IPS DF 6.9 (cell line): Measurements from ENCODE around the gene KCNJ4.
"Not testable (repeated sequence)": the region's sequence is repeated elsewhere in the genome, so short reads cannot be mapped to it uniquely, and the experiment has no call there.

Experiments used
- DNase-seq: peaks from one replicate; pipeline ENCODE4 v3.0.0-alpha.2; 2013; ENCODE audit warnings: low read depth, low spot score
- H3K27ac ChIP-seq: one replicate; pipeline ENCODE4 v1.5.1; 2013; ENCODE audit warnings: low read length, control low read depth
- H3K27me3 ChIP-seq: 2 replicates; pipeline ENCODE4 v1.6.1; 2013; ENCODE audit warnings: mild to moderate bottlenecking, low read length; ENCODE audit not compliant: control insufficient read depth, insufficient read depth
- H3K36me3 ChIP-seq: 2 replicates; pipeline ENCODE4 v1.6.1; 2013; ENCODE audit warnings: low read length; ENCODE audit not compliant: control insufficient read depth, insufficient read depth
- H3K4me1 ChIP-seq: 2 replicates; pipeline ENCODE4 v1.6.1; 2013; ENCODE audit warnings: low read length; ENCODE audit not compliant: control insufficient read depth, insufficient read depth
- H3K4me3 ChIP-seq: 2 replicates; pipeline ENCODE4 v1.5.1; 2013; ENCODE audit warnings: mild to moderate bottlenecking, low read length
- H3K9me3 ChIP-seq: 2 replicates; pipeline ENCODE4 v1.6.1; 2013; ENCODE audit warnings: low read length, inconsistent platforms; ENCODE audit not compliant: control insufficient read depth, insufficient read depth
- WGBS: extraction: QIAGEN DNeasy Blood & Tissue Kit; methylation state at CpG from one replicate; pipeline ENCODE4 v1.1.7; 2013; ENCODE audit warnings: mixed read lengths, missing lambda C conversion rate; ENCODE audit not compliant: insufficient read length, insufficient coverage; 5-methylcytosine and 5-hydroxymethylcytosine counted together

Gene KCNJ4

GRCh38 chr22:38471237-38471636 lies 16.2 kb upstream of the KCNJ4 start:
- no peak for DNase-seq
- Histone ChIP-seq H3K9me3 (no peaks in the 10 kb centered on the region), H3K27ac (no peak overlapping the region), H3K27me3 (no peaks in the 10 kb centered on the region; the same call in 1 of the 2 replicates), H3K4me3 (no peak overlapping the region), H3K36me3 (no peaks in the 10 kb centered on the region), H3K4me1 (0 out of 2 replicates have a peak, but pooled peaks cover 2% of the 10 kb centered on the region)
- WGBS, result no CpG with 5 or more reads among the region's 11 CpGs

GRCh38 chr22:38470179-38470578 lies 15.2 kb upstream of the KCNJ4 start:
- not testable (repeated sequence) for DNase-seq, H3K36me3 ChIP-seq, H3K4me1 ChIP-seq, H3K27me3 ChIP-seq, H3K9me3 ChIP-seq, H3K4me3 ChIP-seq, H3K27ac ChIP-seq
- WGBS, result no CpG with 5 or more reads among the region's 10 CpGs

GRCh38 chr22:38469306-38469781 lies 14.3 kb upstream of the KCNJ4 start:
- H3K4me3 ChIP-seq, result no peak overlapping the region
- H3K27me3 ChIP-seq, result no peaks in the 10 kb centered on the region; the same call in 1 of the 2 replicates
- no peaks in the 10 kb centered on the region for H3K9me3 ChIP-seq
- WGBS, result no CpG with 5 or more reads among the region's 6 CpGs
- DNase-seq, result no peak
- no peak overlapping the region for H3K27ac ChIP-seq
- H3K36me3 ChIP-seq, result no peaks in the 10 kb centered on the region
- H3K4me1 ChIP-seq, result 0 out of 2 replicates have a peak, but pooled peaks cover 2% of the 10 kb centered on the region

- H3K4me1 ChIP-seq, result 0 out of 2 replicates have a peak, but pooled peaks cover 2% of the 10 kb centered on the region
- no CpG with 5 or more reads among the region's 28 CpGs for WGBS
- no peak for DNase-seq
- no peaks in the 10 kb centered on the region for H3K9me3 ChIP-seq
- no peak overlapping the region for H3K27ac ChIP-seq
- peak overlapping the region; percentile 48; the same call in 1 of the 2 replicates for H3K4me3 ChIP-seq
- no peaks in the 10 kb centered on the region; the same call in 1 of the 2 replicates for H3K27me3 ChIP-seq
- no peaks in the 10 kb centered on the region for H3K36me3 ChIP-seq
These were observed 13.7 kb upstream of the KCNJ4 start for GRCh38 chr22:38468443-38469305.

GRCh38 chr22:38467904-38468442 lies 13.0 kb upstream of the KCNJ4 start, which contains the start of gene KDELR3:
KDELR3 (plus strand) TSS chr22:38468096; CDS start chr22:38468234, 138 bp downstream.
- Histone ChIP-seq H3K4me3 (peak within 1 kb of the TSS; percentile 48; the same call in 1 of the 2 replicates), H3K9me3 (no peaks in the 10 kb centered on the region), H3K36me3 (no peaks in the 10 kb centered on the region), H3K4me1 (0 out of 2 replicates have a peak, but pooled peaks cover 2% of the 10 kb centered on the region), H3K27me3 (no peaks in the 10 kb centered on the region; the same call in 1 of the 2 replicates), H3K27ac (no peak within 1 kb of the TSS)
- WGBS, result no CpG with 5 or more reads among the region's 53 CpGs
- DNase-seq, result no peak

GRCh38 chr22:38467438-38467903 lies 12.5 kb upstream of the KCNJ4 start:
- H3K27ac ChIP-seq, result no peak overlapping the region
- H3K9me3 ChIP-seq, result no peaks in the 10 kb centered on the region
- 0 out of 2 replicates have a peak, but pooled peaks cover 2% of the 10 kb centered on the region for H3K4me1 ChIP-seq
- no CpG with 5 or more reads among the region's 20 CpGs for WGBS
- H3K4me3 ChIP-seq, result peak overlapping the region; percentile 48; the same call in 1 of the 2 replicates
- no peak for DNase-seq
- H3K36me3 ChIP-seq, result no peaks in the 10 kb centered on the region
- H3K27me3 ChIP-seq, result no peaks in the 10 kb centered on the region; the same call in 1 of the 2 replicates

GRCh38 chr22:38465673-38466490 lies 10.9 kb upstream of the KCNJ4 start:
- Histone ChIP-seq H3K27me3 (peaks cover 2% of the 10 kb centered on the region; the same call in 1 of the 2 replicates), H3K4me3 (no peak overlapping the region), H3K4me1 (0 out of 2 replicates have a peak, but pooled peaks cover 4% of the 10 kb centered on the region), H3K36me3 (no peaks in the 10 kb centered on the region), H3K27ac (no peak overlapping the region), H3K9me3 (no peaks in the 10 kb centered on the region)
- no peak for DNase-seq
- WGBS, result no CpG with 5 or more reads among the region's 26 CpGs

- no peak for DNase-seq
- Histone ChIP-seq H3K9me3 (no peaks in the 10 kb centered on the region), H3K4me1 (0 out of 2 replicates have a peak, but pooled peaks cover 4% of the 10 kb centered on the region), H3K36me3 (no peaks in the 10 kb centered on the region), H3K27me3 (peaks cover 2% of the 10 kb centered on the region; the same call in 1 of the 2 replicates), H3K4me3 (no peak overlapping the region), H3K27ac (no peak overlapping the region)
- no CpG with 5 or more reads among the region's 10 CpGs for WGBS
These were observed 10.1 kb upstream of the KCNJ4 start for GRCh38 chr22:38464992-38465672.

- H3K27ac ChIP-seq, result no peak overlapping the region
- H3K27me3 ChIP-seq, result peaks cover 2% of the 10 kb centered on the region; the same call in 1 of the 2 replicates
- no CpG with 5 or more reads among the region's 28 CpGs for WGBS
- no peak for DNase-seq
- H3K4me3 ChIP-seq, result no peak overlapping the region
- H3K4me1 ChIP-seq, result 0 out of 2 replicates have a peak, but pooled peaks cover 4% of the 10 kb centered on the region
- H3K9me3 ChIP-seq, result no peaks in the 10 kb centered on the region
- H3K36me3 ChIP-seq, result no peaks in the 10 kb centered on the region
These were observed 8.2 kb upstream of the KCNJ4 start for GRCh38 chr22:38462960-38463784.
